T-helper 1 cell treated with Interleukin-12 subunit alpha and Interleukin-12 subunit beta and Interleukin-4 antibody, amounts not matched to agents 30 ng/mL and 1 ng/mL, for 36 hours (primary cell): ENCODE results near the gene CCDC149. TPM values are rescaled to one million over a fixed set of nuclear protein-coding genes. Genes with fewer than 3 reads are reported as not detected.

Source experiments
- intact Hi-C: fragments of 100-400 bp; cut with micrococcal nuclease; formaldehyde crosslinking; loops from one replicate; pipeline ENCODE4 v1.15.1; 2024
- total RNA-seq: library from RNA; stranded (reverse); gene quantifications from 2 replicates; pipeline ENCODE4 v1.2.3, GENCODE V29; 2022

CCDC149 gene
- total RNA-seq: not detected in 2 replicates

DNA sequence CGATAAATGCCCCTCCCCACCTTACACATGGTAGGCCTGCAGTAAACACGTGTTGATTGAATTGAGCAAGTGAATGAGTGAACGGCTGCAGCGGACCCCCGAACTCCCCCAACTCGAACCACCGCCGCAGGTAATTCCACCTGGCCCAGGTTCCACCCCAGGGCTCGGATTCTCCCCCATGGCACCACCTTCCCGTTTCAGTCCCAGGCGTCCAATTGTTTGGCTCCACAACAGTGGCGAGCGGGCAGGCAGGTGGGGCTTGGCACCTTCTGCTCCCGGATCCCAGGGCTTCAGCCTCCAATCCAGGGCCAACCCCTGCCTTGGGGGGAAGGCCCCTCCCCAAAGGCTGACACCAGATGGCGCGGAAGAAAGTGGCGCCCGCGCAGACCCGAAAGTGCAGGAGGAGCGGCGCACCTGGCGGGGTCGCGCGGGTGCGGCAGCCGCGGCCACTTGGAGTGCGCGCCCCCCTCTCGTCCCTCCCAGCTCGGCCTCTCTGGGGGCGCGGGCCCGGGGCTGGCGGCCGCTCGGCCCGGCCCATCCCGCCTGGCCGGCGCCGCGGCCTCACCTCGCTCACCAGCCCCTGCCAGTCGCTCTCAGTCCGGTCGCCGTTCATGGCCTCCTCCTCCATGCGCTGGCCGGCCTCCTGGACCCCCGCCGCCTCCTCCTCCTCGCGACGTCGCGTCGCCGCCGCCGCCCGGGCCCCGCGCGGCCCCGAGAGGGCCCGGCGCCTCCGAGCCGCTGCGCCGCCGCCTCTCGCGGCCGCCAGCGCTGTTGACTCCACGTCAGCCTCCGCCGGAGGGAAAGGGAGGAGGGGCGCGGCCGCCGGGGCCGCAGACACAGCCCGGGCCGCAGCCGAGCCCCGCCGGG is at the start of gene CCDC149:
TSS of gene CCDC149 (minus strand) at position 791 of the 867 bp plus-strand sequence. CDS start at position 613, 178 bp downstream.
- intact Hi-C loops: no loop called here

DNA sequence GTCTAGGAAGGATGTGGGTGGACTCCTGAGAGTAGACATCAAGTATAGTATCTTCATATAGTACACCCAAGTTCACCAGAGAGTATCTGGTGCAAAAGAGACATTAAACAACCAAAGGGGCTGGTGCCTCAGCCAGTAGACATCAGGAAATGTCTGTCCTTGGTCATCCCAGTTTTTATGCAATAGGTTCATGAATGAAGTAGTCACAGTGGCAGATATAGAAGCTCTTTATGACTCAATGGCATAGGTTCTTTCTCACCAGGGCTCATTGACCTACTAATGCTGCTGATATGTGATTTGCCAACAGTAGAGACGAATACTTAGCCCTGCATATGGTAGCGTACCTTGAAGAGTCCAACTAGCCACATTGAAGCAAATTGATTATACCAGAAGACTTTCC is 45.0 kb upstream of the CCDC149 start:
- intact Hi-C loops: no loop called here

DNA sequence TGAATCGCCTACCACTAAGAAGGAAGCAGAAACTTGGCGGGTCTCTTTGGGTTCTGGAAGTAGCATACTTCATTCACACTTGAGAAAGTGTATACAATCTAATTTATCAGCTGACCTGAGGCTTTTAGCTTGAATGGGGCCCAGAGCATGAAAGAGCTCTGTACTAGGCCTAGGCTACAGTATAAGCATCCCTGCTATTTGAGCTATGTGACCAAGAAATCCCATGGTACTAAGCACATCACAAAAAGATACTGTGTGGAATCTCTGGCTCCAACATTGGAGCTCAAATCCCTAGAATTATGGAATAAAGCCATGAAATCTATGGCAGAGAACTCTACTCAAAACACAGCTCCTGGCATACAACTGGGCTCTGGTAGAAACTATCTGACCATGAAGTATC is 43.9 kb upstream of the CCDC149 start:
- intact Hi-C loops: no loop called here

DNA sequence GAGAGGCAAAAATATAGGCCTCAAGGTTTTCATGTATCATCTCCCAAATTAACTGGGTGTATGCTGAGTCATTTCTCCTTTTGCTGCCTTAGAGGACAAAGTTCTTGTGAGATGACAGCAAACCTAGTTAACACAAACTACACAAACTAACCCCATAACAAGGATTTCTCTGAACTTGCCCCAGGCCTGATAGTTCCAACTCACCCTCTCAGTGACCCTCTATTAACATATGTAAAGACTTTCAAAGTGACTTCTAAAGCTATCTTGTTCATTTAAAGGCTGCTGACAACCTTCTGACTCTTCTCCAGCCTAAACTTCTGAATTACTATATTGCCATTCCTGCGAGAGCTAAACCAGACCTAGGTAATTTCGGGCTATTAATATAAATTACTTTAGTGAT is 43.2 kb upstream of the CCDC149 start:
- intact Hi-C loops: no loop called here

DNA sequence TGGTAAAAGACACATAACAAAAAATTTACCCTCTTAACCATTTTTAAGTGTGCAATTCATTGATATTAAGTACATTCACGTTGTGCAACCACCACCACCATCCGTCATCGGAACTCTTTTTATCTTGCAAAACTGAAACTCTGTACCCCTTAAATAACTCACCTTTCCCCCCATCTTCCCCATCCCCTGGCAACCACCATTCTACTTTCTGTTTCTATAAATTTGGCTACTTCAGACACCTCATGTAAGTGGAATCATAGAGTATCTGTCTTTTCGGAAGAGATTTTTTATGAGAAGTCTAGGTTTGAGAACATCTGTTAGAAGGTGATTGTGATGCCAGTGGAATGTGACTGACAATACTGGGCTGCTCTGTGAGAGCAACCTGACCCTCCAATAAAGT is 39.8 kb upstream of the CCDC149 start:
- intact Hi-C loops: no loop called here

DNA sequence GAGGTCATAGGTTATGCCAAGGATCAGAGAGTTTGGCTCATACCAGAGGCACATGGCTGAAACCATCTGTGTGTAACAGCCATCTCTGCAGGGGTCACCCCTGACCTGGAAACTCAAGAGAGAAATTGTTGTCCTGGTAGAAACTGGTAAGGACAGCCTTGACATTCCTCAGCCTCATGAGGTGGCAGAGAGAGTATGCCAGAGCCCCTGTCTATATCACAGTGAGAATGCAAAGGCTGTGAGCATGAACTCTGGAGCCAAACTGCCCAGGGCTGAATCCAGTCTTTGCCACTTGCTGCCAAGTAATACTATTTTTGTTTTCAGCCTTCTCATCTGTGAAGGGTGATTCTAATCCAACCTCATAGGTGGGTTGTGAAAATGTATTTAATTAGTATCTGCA is 37.1 kb upstream of the CCDC149 start:
- intact Hi-C loops: no loop called here

DNA sequence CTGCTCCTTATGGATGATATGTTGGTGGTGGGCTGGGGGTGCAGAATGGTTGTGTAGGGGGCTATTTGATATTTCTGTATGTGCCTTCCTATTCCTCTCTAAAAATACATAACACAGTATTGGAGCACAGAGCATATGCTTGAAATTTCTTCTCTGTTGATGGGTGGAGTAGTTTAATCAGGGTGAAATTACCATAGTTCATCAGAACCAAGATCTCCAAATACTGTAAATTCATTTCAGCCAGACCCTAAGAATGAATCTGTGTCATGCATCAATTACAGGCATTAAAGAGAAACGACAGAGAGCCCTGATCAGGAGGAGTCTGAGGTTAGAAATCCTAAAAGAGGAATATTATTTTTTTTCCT is 25.1 kb upstream of the CCDC149 start:
- intact Hi-C loops: no loop called here

DNA sequence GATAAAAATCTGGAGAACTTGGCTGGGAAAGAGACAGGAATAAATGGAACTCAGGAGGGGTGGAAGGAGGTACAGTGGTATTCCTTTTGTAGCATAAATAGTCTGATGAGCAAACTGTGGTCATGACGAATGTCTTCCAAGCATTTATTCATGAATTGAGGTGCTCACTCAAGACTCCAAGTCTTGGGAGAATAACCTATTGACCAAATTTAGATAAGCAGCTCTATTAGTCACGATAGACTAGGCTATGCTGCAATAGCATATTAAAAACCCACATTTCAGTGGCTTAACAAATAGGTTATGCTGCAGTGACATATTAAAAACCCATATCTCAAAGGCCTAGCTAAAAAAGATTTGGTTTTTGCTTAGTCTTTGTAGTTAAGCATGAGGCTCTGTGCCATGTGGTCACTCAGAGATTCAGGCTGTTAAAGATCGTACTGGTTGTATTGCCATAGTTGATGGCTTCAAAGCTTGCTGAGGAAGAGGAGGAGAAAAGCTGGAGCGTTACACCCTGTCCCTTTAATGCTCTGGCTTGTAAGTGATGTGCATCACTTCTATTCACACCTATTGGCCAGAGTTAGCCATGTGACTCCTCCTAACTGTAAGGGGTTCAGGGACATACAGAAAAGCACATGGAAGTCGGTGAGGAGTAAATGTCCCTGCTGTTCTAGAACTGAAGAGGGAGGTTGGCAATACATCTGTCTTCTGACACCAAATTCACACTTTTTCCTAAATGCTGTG is 24.5 kb upstream of the CCDC149 start:
- intact Hi-C loops: no loop called here

DNA sequence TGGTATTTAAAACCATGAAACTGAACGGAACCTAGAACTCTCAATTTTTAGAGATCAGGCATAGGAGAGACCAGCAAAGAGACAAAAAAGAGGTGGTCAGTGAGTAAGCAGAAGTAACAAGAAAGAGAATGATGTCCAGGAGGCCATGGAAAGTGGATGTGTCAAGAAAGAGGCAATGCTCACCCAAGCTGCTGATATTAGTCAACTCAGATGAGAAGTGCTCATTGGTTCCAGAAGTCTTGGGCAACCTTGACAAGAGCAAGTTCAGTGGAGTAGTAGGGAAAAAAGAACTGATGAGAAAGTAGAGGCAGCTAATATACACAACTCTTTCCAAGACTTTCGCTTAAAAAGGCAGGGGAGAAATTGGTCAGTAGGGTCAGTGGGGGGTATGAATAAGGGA is 23.0 kb upstream of the CCDC149 start:
- intact Hi-C loops: no loop called here

DNA sequence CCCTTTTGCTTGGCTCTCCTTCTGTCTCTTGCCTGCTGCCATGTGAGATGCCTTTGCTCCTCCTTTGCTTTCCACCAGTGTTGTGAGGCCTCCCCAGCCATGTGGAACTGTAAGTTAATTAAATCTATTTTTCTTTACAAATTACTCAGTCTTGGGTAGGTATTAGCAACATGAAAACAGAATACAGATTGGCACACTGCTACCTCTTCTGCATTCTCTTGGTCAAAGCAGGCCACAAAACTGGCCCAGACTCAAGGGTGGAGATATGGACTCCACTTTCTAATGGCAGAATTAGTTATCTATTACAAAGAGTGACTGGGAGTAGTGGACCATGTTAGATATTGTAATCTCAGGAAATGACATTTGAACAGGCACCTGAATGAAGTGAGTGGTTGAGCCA is 21.5 kb upstream of the CCDC149 start:
- intact Hi-C loops: no loop called here

DNA sequence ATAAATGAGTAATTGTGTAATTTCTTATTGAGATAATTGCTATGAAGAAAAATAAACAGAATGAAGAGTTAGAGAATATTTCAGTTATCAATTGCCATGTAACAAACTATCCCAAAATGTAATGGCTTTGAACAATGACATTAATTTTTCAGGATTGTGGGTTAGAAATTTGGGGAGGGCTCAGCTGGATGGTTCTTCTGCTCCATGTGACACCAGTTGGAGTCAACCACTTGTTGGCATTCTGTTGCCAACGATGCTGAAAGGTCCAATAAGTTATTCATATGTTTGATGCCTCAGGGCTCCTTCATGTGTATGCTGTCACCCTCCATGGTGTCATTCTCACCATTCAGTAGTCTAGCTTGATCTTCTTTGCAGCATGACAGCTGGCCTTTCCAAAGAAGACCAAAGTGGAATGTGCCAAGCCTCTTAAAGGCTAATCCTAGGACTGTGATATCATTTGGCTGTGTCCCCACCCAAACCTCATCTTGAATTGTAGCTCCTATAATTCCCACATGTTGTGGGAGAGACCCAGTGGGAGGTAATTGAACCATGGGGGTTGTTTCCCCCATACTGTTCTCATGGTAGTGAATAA is 20.9 kb upstream of the CCDC149 start:
- intact Hi-C loops: no loop called here

DNA sequence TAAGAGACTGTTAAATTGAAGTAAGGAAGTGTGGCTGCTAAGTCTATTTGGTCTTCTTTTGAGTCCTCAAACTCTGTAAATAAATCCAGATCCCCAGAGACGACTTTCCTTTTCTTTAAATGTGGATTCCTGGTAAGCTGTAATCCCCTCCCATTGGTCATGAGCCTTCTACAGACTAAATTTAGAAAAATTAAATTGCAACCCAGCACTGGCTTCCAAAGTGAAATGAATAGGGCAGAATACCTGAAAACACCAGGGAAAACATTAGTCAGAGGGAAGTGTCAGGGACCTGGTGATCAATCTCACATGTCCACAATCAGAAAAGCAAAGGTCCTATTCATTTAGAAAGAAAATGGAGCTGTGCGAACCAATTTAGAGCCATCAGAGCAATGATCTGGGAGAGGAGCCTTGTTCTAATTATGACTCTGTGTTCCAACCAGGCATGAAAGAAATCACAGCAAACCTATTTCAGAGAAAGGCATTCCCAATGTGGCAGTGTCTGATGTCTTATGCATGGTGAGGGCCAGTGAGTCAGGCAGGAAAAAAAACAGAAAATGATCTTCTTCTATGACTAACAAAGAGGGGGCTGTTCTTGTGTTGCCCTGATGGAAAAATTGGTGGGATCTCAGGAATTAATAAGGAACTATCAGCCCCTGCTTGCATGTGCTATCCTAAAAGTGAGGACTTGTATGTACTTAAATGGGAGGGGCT is 19.8 kb upstream of the CCDC149 start:
- intact Hi-C loops: no loop called here

DNA sequence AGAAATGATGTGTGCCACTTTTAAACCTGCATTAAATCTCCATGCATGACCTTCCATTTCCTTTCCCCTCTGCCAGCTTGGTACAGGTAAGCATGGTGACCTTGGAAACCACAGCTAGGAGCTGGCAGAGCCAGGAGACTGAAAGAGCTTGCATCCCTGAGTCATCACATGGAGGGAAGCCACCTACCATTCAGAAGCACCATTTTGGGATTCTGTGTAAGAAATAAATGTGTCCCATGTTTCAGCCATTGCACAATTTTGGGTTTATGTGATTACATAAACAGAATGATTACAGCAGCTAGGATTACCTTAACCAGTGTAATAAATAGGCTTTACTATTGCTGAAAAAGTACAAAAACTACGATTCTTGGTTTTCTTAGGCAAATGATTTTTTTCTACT is 17.3 kb upstream of the CCDC149 start:
- intact Hi-C loops: no loop called here

DNA sequence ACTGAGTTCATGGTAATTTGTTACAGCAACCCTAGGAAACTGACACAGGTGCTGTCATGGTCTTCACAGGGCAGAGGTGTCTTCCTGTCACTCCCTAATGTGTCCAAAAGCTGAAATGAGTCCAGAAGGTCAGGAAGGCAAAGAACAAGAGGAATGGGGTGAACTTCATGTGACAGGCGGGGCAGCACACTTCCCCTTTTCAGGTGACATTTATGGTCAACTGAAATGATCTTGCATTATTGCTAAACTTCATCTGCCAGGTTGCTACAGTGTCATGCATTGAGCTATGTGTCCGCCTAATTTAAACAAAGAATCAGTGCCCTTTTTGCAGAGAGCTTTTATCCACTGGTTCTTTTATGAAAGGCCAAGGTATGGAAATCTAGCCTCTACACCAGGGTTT is 15.9 kb upstream of the CCDC149 start:
- intact Hi-C loops: no loop called here

DNA sequence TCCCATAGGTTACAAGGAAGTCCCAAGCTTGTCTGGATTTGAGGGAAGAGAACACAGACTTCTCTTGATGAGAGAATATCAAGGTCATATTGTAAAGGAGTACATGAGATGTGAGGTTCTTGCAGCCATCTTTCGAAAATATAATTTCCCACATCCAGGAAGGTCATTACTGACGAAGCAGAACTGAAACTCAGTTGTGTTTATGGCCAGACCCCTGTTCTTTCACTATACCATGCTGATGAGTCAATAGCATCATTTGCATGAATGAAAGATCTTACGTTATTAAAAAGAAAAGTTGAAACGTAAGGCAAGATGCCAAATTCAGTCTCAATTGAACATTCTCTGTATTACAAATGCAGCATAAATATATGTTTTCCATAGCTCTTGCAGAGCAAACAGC is 14.2 kb upstream of the CCDC149 start:
- intact Hi-C loops: no loop called here

DNA sequence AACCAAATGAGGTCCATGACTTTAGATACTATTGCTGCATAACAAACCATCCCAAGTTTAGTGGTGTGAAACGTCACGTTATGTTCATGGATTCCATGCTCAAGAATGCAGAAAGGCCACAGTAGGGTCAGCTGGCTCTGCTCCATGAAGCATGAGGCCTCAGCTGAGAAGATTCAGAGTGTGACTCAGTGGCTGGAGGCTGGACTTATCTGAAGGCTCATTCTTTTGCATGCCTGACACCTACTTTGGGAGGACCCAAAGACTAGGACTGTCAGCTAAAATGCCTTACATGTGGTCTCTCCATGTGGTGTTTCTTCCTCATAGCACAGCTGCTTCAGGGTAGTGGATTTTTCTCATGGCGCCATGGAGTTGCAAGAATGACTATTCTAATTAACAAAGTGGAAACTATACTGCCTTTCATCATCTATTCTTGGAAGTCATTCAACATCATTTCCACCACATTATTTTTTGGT is 11.5 kb upstream of the CCDC149 start:
- intact Hi-C loops: no loop called here

DNA sequence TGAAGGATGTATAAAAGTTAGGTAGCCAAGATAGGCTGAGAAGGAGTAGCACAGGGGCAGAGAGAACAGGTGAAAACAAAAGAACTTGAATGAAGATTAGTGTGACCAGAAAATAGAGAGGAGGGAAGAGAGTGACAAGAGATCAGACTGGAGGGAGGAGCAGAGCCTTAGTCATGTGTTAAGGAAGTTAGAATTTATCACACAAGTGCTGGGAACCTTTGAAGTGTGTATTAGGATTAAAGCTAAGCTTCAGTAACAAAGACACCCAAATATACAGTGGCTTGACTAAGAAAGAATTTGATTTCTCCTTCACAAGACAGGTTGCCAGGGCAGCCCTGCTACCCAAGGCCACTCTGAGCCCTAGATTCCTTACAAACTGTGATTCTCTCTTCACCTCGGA is 10.7 kb upstream of the CCDC149 start:
- intact Hi-C loops: no loop called here

DNA sequence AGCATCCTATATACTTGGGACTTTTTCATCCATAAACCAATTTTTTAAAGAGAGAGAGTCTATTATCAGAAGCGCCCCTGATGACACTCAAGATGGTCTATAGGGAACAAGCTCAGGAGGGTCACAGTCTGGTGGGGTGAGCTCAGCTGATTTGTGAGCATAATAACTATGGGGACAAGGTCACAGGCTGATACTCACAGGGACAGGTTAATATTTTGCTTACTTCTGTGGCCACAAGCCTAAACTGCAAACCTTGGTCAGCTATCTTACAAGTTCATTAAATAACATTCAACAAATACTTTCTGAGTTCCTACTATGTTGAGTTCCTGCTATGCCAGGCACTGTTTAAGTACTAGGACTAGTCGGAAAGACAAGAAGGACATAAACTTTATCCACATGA is 10.2 kb upstream of the CCDC149 start:
- intact Hi-C loops: no loop called here

DNA sequence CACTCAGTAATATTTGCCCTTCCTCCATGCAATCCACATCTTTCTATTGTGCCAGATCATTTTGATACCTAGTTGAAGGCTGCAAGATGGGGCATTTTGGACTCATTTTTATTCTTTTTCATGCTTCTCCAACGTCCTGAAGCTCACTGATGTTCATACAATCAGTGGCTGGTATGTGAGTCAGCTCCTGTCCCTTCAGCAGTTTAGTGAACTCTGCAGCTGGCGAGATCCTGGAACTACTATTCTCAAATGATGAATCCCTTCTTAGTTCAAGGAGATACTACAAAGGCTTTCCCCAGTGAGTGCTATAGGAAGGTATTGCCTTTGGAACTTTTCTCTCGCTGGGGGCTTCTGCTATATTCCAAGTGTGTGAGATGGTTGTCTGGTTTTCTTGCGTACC is 9.6 kb upstream of the CCDC149 start:
- intact Hi-C loops: no loop called here

DNA sequence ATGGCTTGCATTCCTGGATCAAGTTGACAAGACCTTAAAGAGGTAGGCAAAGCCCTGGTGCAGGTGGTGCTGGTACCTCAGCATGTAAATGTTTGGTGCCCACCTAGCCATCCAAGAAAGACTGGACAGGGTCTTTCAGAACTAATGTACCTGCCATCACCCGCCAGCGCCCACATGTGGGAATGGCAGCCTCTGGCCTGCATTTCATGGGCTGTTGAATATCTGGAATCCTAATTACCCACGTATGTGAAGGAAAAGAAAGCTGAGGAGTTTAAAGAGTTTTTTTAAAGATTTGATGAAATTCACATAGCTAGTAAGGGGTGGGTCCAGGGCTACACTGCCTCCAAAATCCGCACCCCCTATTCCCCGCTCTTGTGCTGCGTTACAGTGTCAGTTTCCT is 8.6 kb upstream of the CCDC149 start:
- intact Hi-C loops: no loop called here

DNA sequence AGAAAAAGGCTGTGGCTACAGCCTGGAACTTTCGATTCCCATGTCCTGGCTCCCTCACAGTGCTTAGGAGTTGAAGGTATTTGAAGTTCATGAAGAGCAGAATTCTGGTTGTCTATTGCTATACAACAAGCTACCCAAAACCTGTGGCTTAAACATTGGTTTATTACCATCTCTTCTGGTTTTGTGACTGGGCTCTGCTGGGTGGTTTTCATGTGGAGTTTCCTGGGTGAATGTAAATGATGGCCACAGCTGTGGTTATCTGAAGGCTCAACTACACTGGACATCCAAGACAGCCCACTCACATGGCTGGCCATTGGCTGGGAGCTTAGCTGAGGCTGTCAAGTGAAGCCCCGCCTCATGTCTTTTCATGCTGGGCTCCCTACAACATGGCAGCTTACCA is 7.2 kb upstream of the CCDC149 start:
- intact Hi-C loops: no loop called here
